Prostate gland (tissue), 2 donors: ENCODE results near the gene CYP26A1.

ENCODE experiments used
- POLR2AphosphoS5 ChIP-seq: sonication (generic); formaldehyde crosslinking; IDR thresholded peaks from one replicate; pipeline ENCODE4 v1.6.1; 2017; ENCODE audit warnings: antibody characterized with exemption
- TF ChIP-seq, protein P1 (sequence below), 4 experiments: fragments of 200-600 bp in 2 of 4; fragments of 450-650 bp in 2 of 4; sonication (generic) in 2 of 4; IDR thresholded peaks; 1 replicate in 3 of 4; 2 replicates in 1 of 4; pipeline ENCODE4 v1.5.1; 2016 to 2019; ENCODE audit warnings: antibody characterized with exemption in 4 of 4, mild to moderate bottlenecking in 2 of 4, moderate library complexity in 2 of 4

DNA sequence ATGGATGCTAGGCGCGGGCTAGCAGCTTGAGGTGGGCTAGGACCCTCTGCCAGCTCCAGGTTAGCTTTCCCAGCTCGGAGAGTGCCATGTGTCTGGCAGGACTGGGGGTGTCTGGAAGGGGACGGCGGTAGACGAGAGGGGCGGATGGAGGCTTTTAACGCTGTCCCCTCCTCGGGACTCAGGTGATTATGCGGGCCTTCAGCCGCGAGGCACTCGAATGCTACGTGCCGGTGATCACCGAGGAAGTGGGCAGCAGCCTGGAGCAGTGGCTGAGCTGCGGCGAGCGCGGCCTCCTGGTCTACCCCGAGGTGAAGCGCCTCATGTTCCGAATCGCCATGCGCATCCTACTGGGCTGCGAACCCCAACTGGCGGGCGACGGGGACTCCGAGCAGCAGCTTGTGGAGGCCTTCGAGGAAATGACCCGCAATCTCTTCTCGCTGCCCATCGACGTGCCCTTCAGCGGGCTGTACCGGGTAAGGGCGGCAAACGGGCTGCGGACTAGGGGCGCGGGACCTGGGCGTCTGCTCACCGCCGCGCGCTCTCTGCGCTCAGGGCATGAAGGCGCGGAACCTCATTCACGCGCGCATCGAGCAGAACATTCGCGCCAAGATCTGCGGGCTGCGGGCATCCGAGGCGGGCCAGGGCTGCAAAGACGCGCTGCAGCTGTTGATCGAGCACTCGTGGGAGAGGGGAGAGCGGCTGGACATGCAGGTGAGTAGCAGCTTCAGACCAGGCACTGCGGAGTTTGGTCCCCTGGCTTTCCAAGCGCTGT lies 1.1 kb downstream of the CYP26A1 start:
- TF ChIP-seq, protein P1, sequence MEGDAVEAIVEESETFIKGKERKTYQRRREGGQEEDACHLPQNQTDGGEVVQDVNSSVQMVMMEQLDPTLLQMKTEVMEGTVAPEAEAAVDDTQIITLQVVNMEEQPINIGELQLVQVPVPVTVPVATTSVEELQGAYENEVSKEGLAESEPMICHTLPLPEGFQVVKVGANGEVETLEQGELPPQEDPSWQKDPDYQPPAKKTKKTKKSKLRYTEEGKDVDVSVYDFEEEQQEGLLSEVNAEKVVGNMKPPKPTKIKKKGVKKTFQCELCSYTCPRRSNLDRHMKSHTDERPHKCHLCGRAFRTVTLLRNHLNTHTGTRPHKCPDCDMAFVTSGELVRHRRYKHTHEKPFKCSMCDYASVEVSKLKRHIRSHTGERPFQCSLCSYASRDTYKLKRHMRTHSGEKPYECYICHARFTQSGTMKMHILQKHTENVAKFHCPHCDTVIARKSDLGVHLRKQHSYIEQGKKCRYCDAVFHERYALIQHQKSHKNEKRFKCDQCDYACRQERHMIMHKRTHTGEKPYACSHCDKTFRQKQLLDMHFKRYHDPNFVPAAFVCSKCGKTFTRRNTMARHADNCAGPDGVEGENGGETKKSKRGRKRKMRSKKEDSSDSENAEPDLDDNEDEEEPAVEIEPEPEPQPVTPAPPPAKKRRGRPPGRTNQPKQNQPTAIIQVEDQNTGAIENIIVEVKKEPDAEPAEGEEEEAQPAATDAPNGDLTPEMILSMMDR (IDR thresholded peaks at IDR 0.05), result no peak
- TF ChIP-seq POLR2AphosphoS5, result no peak
